MM.1S (cell line): ENCODE results near the gene SLC9B2.

Experiments
- EZH2 ChIP-seq: fragments of 300-600 bp; sonication (generic); optimal IDR thresholded peaks from 2 replicates; pipeline ENCODE3; 2017; ENCODE audit warnings: low read depth, mild to moderate bottlenecking, antibody characterized with exemption, low read length, mixed read lengths
- EZH2phosphoT487 ChIP-seq: fragments of 300-600 bp; sonication (generic); IDR thresholded peaks from 2 replicates; pipeline ENCODE4 v1.6.1; 2018; ENCODE audit warnings: antibody characterized with exemption, low read length
- TF ChIP-seq, protein P1 (sequence below): fragments of 300-600 bp; sonication (generic); IDR thresholded peaks from 2 replicates; pipeline ENCODE4 v1.5.1; 2016; ENCODE audit warnings: antibody characterized with exemption, low read length, mixed read lengths

DNA sequence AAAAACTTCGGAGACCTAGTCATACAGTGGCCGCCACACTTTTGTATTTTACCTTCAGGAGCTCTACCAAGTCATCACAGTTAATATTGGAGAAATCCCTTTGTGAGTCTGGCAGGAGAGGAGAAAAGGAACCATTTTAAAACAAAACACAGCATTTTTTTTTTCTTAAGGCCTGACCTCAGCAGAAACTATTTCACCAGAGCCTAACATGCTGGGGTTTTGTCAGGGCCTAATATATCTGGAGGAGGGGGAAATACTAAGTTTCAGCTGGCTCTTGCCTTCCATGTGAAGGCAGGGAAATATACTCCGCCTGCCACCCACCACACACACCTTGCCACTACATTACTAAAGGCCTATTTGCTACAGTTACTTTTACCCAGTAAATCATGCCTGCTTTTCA is 49.6 kb upstream of the SLC9B2 start:
- TF ChIP-seq, protein P1, sequence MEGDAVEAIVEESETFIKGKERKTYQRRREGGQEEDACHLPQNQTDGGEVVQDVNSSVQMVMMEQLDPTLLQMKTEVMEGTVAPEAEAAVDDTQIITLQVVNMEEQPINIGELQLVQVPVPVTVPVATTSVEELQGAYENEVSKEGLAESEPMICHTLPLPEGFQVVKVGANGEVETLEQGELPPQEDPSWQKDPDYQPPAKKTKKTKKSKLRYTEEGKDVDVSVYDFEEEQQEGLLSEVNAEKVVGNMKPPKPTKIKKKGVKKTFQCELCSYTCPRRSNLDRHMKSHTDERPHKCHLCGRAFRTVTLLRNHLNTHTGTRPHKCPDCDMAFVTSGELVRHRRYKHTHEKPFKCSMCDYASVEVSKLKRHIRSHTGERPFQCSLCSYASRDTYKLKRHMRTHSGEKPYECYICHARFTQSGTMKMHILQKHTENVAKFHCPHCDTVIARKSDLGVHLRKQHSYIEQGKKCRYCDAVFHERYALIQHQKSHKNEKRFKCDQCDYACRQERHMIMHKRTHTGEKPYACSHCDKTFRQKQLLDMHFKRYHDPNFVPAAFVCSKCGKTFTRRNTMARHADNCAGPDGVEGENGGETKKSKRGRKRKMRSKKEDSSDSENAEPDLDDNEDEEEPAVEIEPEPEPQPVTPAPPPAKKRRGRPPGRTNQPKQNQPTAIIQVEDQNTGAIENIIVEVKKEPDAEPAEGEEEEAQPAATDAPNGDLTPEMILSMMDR = no peak
- TF ChIP-seq EZH2 (no peak), EZH2phosphoT487 (no peak)
